Colonic mucosa (tissue), 4 donors: ENCODE measurements around the gene METTL15. TPM values are rescaled to one million over a fixed set of nuclear protein-coding genes. Genes with fewer than 3 reads are reported as not detected.

ENCODE experiments used
- DNase-seq: peaks from one replicate; pipeline ENCODE4 v3.0.0-alpha.2; 2020
- H3K27ac ChIP-seq: fragments of 200-600 bp; one replicate; pipeline ENCODE4 v1.8.0; 2021
- H3K27me3 ChIP-seq: fragments of 200-600 bp; one replicate; pipeline ENCODE4 v1.8.0; 2021
- H3K36me3 ChIP-seq: fragments of 200-600 bp; one replicate; pipeline ENCODE4 v1.8.0; 2021
- H3K4me1 ChIP-seq: fragments of 200-600 bp; one replicate; pipeline ENCODE4 v1.8.0; 2021; ENCODE audit warnings: mild to moderate bottlenecking
- H3K4me3 ChIP-seq: fragments of 200-600 bp; one replicate; pipeline ENCODE4 v1.8.0; 2021
- H3K9ac ChIP-seq, 2 donors: one replicate each; pipeline ENCODE4 v1.7.0; 2013; ENCODE audit warnings: control low read depth in 2 of 2, low read depth in 2 of 2, low read length in 2 of 2
- H3K9me3 ChIP-seq: fragments of 200-600 bp; one replicate; pipeline ENCODE4 v1.8.0; 2021
- CTCF ChIP-seq: fragments of 200-600 bp; IDR thresholded peaks from one replicate; pipeline ENCODE4 v1.8.0; 2022; ENCODE audit warnings: antibody characterized with exemption, mild to moderate bottlenecking
- intact Hi-C: fragments of 100-400 bp; cut with DNase I; formaldehyde crosslinking; loops from one replicate; pipeline ENCODE4 v1.14.1; 2022
- total RNA-seq, 2 donors: library from RNA; stranded (reverse); fragmentation: NEBNext Ultra II Directional in 1 of 2; extraction: Animal tissue kit (Norgen Biotek cat#: 25700) in 1 of 2; gene quantifications; one replicate each; pipeline ENCODE4 v1.2.1, GENCODE V29; 2021
- donor health status: healthy.
- donor health status: DM: no; HTN: no; CAD: no.
- donor health status: DM: no; HTN: no; CAD: no.

The METTL15 gene
- total RNA-seq, 2 donors from 2014 or later = 16.5 to 22.1 TPM

DNA sequence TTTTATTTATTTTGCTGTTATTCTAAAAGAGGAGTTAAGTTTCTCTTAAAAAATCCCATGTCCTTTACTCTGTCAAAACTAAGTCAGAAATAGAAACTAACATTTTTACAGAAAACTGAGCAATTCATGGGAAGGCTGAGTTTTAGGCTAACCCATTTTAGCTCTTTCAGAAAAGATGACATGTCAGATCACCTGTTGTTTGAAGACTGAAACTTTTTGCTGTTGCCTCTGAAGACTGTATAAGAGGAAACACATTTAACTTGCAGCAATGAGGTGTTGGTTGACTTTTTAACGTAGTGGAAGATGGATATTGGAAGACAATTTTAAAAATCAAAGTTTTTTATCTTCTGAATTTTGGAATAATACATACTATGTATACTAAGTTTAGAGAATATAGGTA, 115.4 kb downstream of the METTL15 start:
- H3K4me1 ChIP-seq = no peaks in the 10 kb centered on the region
- TF ChIP-seq CTCF = no peak
- no peak overlapping the region for H3K4me3 ChIP-seq
- intact Hi-C loops = no loop called here
- no peaks in the 10 kb centered on the region for H3K36me3 ChIP-seq
- no peak overlapping the region for H3K9ac ChIP-seq
- no peaks in the 10 kb centered on the region for H3K27me3 ChIP-seq
- H3K27ac ChIP-seq = no peak overlapping the region
- H3K9me3 ChIP-seq = no peaks in the 10 kb centered on the region
- DNase-seq = no peak

DNA sequence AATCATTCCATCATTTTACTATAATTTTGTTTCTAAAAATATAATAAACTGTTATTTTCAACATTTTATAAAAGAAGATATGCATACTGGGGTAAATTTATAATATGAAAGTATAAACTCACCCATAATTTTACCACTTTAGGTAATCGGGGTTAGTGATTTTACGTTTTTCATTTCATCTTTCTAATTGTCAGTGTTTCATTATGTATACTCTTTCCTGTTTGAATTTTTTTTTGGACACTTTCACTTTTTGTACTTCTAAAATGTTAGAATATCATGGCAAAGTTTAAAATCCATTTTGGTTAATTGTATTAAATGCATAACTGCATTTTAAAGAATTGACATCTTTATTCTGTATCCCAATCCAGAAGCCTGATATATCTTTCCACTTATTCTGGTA, 115.8 kb downstream of the METTL15 start:
- H3K9ac ChIP-seq = no peak overlapping the region
- H3K36me3 ChIP-seq = no peaks in the 10 kb centered on the region
- DNase-seq = no peak
- H3K4me3 ChIP-seq = no peak overlapping the region
- no peak overlapping the region for H3K27ac ChIP-seq
- no peaks in the 10 kb centered on the region for H3K4me1 ChIP-seq
- H3K27me3 ChIP-seq = no peaks in the 10 kb centered on the region
- no peaks in the 10 kb centered on the region for H3K9me3 ChIP-seq
- intact Hi-C loops = no loop called here
- TF ChIP-seq CTCF = no peak

DNA sequence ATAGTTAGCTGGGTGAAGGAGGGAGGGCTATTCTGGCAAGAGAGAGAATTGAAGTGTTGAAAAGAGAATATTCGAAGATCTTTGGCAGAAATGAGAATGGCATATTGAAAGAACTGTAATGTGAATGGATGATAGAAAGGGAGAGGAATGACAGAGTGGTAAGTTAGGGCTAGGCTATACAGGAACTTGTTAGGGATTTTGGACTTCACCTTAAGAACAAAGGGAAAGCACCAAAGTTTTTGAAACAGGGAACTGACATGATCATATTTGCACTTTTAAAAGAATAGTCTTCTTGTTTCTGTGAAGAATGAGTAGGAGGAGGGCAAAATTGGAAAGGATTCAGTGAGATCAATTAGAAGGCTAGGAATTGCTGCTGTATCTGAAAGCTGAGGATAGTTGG, 119.3 kb downstream of the METTL15 start:
- H3K36me3 ChIP-seq = no peaks in the 10 kb centered on the region
- no peaks in the 10 kb centered on the region for H3K27me3 ChIP-seq
- H3K4me1 ChIP-seq = no peaks in the 10 kb centered on the region
- DNase-seq = no peak
- TF ChIP-seq CTCF = no peak
- H3K27ac ChIP-seq = no peak overlapping the region
- no peak overlapping the region for H3K4me3 ChIP-seq
- H3K9ac ChIP-seq = no peak overlapping the region
- intact Hi-C loops = no loop called here
- no peaks in the 10 kb centered on the region for H3K9me3 ChIP-seq

DNA sequence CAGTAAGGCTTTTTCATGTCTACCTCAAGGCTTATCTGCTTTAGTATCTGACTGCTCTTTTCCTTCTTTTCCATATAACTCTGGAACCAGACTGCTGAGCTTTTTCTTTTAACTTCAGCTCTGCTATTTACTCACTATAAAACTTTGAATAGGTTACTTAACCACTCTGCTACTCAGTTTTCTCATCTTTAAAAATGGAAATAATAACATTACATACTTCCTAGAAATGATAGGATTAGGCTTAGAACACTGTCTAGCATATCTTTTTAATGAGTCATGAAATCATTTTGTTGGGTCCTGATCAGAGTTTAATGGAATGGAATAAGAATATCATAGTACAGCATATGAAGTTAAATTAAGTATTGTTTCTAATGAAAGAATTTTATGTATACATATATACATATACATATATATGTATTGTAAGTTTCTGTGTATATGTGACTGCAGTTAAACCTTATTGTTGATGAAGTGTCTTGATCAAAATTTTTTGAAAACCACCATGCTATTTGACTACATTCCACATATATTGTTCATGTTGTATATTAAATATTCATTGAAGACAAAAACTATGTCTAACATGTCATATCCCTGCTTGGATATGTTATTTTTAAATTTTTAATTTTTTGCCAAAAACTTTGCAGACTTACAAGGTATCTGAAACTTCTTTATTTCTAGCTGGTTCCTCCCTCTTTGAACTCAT, 120.2 kb downstream of the METTL15 start:
- Histone ChIP-seq H3K4me1 (no peaks in the 10 kb centered on the region), H3K9me3 (no peaks in the 10 kb centered on the region), H3K9ac (no peak overlapping the region), H3K36me3 (no peaks in the 10 kb centered on the region), H3K4me3 (no peak overlapping the region), H3K27ac (no peak overlapping the region), H3K27me3 (no peaks in the 10 kb centered on the region)
- intact Hi-C loops = no loop called here
- no peak for TF ChIP-seq CTCF
- DNase-seq = no peak

DNA sequence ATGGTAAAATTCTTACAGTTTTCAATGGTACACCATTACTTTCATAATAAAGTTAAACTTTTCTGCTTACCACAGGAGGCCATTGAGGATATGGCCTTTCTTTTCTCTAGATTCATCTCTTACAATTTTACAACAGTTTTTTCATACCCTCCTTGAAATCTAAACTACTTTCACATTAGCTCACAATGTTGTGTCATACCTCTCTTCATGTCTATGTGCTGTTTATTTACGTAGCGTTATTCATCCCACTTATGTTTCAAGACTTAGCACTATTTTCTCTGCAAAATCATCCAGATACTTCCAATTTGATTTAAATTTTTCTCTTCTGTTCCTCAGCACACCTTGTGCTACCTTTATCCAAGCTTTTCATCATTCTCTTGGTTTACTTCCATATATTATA, 123.3 kb downstream of the METTL15 start:
- Histone ChIP-seq H3K9me3 (no peaks in the 10 kb centered on the region), H3K4me3 (no peak overlapping the region), H3K4me1 (no peaks in the 10 kb centered on the region), H3K27me3 (no peaks in the 10 kb centered on the region), H3K9ac (no peak overlapping the region), H3K27ac (no peak overlapping the region), H3K36me3 (no peaks in the 10 kb centered on the region)
- no peak for TF ChIP-seq CTCF
- DNase-seq = no peak
- intact Hi-C loops = no loop called here
